T-helper 9 cell (primary cell): ENCODE results near the gene SLIT3.

ENCODE experiments used
- DNase-seq: peaks from one replicate; pipeline ENCODE4 v3.0.0-alpha.2; 2020

Gene SLIT3

GRCh38 chr5:168681556-168682183, 619.3 kb downstream of the SLIT3 start:
- DNase-seq, result no peak

- DNase-seq, result no peak
Observed at GRCh38 chr5:168680395-168680794, 620.5 kb downstream of the SLIT3 start.

GRCh38 chr5:168679515-168679920, 621.4 kb downstream of the SLIT3 start:
- peak; percentile 38 for DNase-seq

- DNase-seq, result no peak
Observed at GRCh38 chr5:168676501-168676900, 624.4 kb downstream of the SLIT3 start.

- no peak for DNase-seq
Observed at GRCh38 chr5:168675883-168676408, 625.0 kb downstream of the SLIT3 start.

GRCh38 chr5:168674893-168675482, 626.0 kb downstream of the SLIT3 start:
- DNase-seq, result no peak

GRCh38 chr5:168672888-168673287, 628.1 kb downstream of the SLIT3 start:
- no peak for DNase-seq

- DNase-seq, result no peak
Observed at GRCh38 chr5:168672016-168672415, 628.9 kb downstream of the SLIT3 start.

- no peak for DNase-seq
Observed at GRCh38 chr5:168670881-168671575, 629.9 kb downstream of the SLIT3 start.

- no peak for DNase-seq
Observed at GRCh38 chr5:168669668-168670378, 631.1 kb downstream of the SLIT3 start.

GRCh38 chr5:168669156-168669555, 631.8 kb downstream of the SLIT3 start:
- no peak for DNase-seq

- DNase-seq, result no peak
Observed at GRCh38 chr5:168668078-168668477, 632.9 kb downstream of the SLIT3 start.

- DNase-seq, result no peak
Observed at GRCh38 chr5:168667301-168667840, 633.6 kb downstream of the SLIT3 start.

GRCh38 chr5:168666356-168666755, 634.6 kb downstream of the SLIT3 start:
- no peak for DNase-seq

- DNase-seq, result no peak
Observed at GRCh38 chr5:168663276-168664004, 637.5 kb downstream of the SLIT3 start.

- no peak for DNase-seq
Observed at GRCh38 chr5:168661593-168662485, 639.1 kb downstream of the SLIT3 start.

GRCh38 chr5:168660691-168661090, 640.2 kb downstream of the SLIT3 start:
- DNase-seq, result no peak

- no peak for DNase-seq
Observed at GRCh38 chr5:168659286-168659847, 641.6 kb downstream of the SLIT3 start.

- no peak for DNase-seq
Observed at GRCh38 chr5:168658394-168658793, 642.5 kb downstream of the SLIT3 start.

GRCh38 chr5:168656633-168657032, 644.3 kb downstream of the SLIT3 start:
- DNase-seq, result no peak

GRCh38 chr5:168655316-168655715, 645.6 kb downstream of the SLIT3 start:
- DNase-seq, result no peak
